Measurements from ENCODE around the gene TSEN54.

The TSEN54 gene

GRCh38 chr17:75480281-75480680 lies 36.0 kb upstream of the TSEN54 start:
- H3K27me3 ChIP-seq (ENCODE audit: insufficient read depth, low read length) = no peaks in the 10 kb centered on the region
- no peaks in the 10 kb centered on the region for H3K9me3 ChIP-seq (ENCODE audit: low read length)
- peaks cover 28% of the 10 kb centered on the region for H3K4me1 ChIP-seq (ENCODE audit: insufficient read depth, low read length)
- H3K36me3 ChIP-seq (ENCODE audit: insufficient read depth, low read length) = peaks cover 5% of the 10 kb centered on the region
- no peak overlapping the region for H3K4me3 ChIP-seq (ENCODE audit: low read length)
- H2AFZ ChIP-seq (ENCODE audit: low read depth, low read length) = no peak overlapping the region

- H3K27me3 ChIP-seq (ENCODE audit: insufficient read depth, low read length) = no peaks in the 10 kb centered on the region
- no peak overlapping the region for H2AFZ ChIP-seq (ENCODE audit: low read depth, low read length)
- H3K4me1 ChIP-seq (ENCODE audit: insufficient read depth, low read length) = peaks cover 16% of the 10 kb centered on the region
- H3K9me3 ChIP-seq (ENCODE audit: low read length) = no peaks in the 10 kb centered on the region
- no peak overlapping the region for H3K4me3 ChIP-seq (ENCODE audit: low read length)
- peaks cover 10% of the 10 kb centered on the region for H3K36me3 ChIP-seq (ENCODE audit: insufficient read depth, low read length)
Observed at GRCh38 chr17:75481194-75482068, 34.9 kb upstream of the TSEN54 start.

DNA sequence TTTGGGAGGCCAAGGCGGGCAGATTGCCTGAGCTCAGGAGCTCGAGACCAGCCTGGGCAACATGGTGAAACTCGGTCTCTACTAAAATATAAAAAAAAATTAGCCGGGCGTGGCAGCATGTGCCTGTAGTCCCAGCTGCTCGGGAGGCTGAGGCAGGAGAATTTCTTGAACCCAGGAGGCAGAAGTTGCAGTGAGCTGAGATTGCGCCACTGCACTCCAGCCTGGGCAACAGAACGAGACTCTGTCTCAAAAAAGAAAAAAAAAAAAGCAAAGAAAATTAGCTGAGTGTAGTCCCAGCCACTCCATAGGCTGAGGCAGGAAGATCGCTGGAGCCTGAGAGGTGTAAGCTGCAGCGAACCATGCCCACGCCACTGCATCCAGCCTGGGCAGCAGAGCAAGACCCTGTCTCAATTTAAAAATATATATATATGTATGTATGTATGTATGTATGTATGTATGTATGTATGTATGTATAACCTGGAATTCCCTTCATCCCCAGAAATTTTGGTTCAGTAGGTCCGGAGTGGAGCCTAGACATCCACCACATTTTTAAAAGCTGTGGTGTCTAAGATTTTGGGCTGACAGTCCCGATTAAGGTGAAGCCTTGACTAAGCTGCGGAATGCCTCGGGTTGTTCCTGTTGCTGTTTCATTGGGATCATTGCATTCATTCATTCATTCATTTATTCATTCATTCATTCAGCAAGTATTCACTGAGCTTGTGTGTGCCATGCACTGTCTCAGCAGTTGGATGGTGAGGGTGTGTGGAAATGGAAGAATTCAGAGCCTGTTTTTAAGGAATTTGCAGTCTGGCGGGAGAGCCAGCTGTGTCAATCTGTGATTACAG lies 34.0 kb upstream of the TSEN54 start:
- no peaks in the 10 kb centered on the region for H3K9me3 ChIP-seq (ENCODE audit: low read length)
- H2AFZ ChIP-seq (ENCODE audit: low read depth, low read length) = no peak overlapping the region
- H3K36me3 ChIP-seq (ENCODE audit: insufficient read depth, low read length) = peaks cover 17% of the 10 kb centered on the region
- no peak overlapping the region for H3K4me3 ChIP-seq (ENCODE audit: low read length)
- no peaks in the 10 kb centered on the region for H3K27me3 ChIP-seq (ENCODE audit: insufficient read depth, low read length)
- peaks cover 7% of the 10 kb centered on the region for H3K4me1 ChIP-seq (ENCODE audit: insufficient read depth, low read length)

DNA sequence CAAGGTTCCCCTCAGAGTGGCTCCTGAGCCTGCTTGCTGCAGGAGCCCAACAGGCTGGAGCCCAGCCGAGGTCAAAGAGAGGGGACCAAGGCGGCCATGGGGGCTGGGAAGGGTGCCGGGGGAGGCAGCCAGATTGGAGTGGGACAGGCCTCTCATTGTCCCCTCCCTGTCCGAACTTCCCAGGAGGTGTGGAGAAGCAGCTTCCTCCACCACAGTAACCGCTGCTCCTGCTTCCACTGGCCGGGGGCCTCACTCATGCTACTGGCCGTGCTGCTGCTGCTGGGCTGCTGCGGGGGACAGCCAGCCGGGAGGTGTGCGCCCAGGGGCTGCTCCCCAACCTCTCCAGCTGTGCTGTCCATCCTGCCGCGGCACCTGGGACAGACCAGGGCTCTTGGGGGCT lies 30.6 kb upstream of the TSEN54 start:
- H3K4me1 ChIP-seq (ENCODE audit: insufficient read depth, low read length) = no peaks in the 10 kb centered on the region
- H3K9me3 ChIP-seq (ENCODE audit: low read length) = no peaks in the 10 kb centered on the region
- H3K36me3 ChIP-seq (ENCODE audit: insufficient read depth, low read length) = peaks cover 21% of the 10 kb centered on the region
- H2AFZ ChIP-seq (ENCODE audit: low read depth, low read length) = no peak overlapping the region
- no peak overlapping the region for H3K4me3 ChIP-seq (ENCODE audit: low read length)
- no peaks in the 10 kb centered on the region for H3K27me3 ChIP-seq (ENCODE audit: insufficient read depth, low read length)

- Histone ChIP-seq H2AFZ (ENCODE audit: low read depth, low read length) (no peak overlapping the region), H3K27me3 (ENCODE audit: insufficient read depth, low read length) (no peaks in the 10 kb centered on the region), H3K4me3 (ENCODE audit: low read length) (no peak overlapping the region), H3K4me1 (ENCODE audit: insufficient read depth, low read length) (no peaks in the 10 kb centered on the region), H3K36me3 (ENCODE audit: insufficient read depth, low read length) (peaks cover 25% of the 10 kb centered on the region), H3K9me3 (ENCODE audit: low read length) (no peaks in the 10 kb centered on the region)
Observed at GRCh38 chr17:75486151-75486550, 30.2 kb upstream of the TSEN54 start.

DNA sequence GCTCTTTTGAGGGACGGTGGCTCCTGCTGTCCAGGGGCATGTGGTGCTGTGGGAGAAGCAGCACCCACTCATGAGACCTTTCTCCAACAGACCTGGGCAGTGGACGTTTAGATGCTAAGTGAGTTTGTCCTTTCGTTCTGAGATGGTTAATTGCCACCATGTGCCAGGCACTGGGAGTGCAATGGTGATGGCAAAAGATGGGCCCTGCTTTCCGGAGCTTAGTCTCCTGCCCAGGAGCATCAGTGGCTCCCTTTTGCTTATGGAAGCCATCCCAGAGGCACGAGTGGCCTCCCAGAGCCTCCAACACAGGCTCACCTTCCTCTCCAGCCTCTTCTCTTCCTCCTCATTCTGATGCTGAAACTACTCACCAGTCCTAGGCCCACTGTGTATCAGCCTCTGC lies 29.4 kb upstream of the TSEN54 start:
- Histone ChIP-seq H3K27me3 (ENCODE audit: insufficient read depth, low read length) (no peaks in the 10 kb centered on the region), H3K4me1 (ENCODE audit: insufficient read depth, low read length) (no peaks in the 10 kb centered on the region), H2AFZ (ENCODE audit: low read depth, low read length) (no peak overlapping the region), H3K4me3 (ENCODE audit: low read length) (no peak overlapping the region), H3K36me3 (ENCODE audit: insufficient read depth, low read length) (peaks cover 32% of the 10 kb centered on the region), H3K9me3 (ENCODE audit: low read length) (no peaks in the 10 kb centered on the region)

- no peak overlapping the region for H3K4me3 ChIP-seq (ENCODE audit: low read length)
- H3K9me3 ChIP-seq (ENCODE audit: low read length) = no peaks in the 10 kb centered on the region
- peaks cover 37% of the 10 kb centered on the region for H3K36me3 ChIP-seq (ENCODE audit: insufficient read depth, low read length)
- H2AFZ ChIP-seq (ENCODE audit: low read depth, low read length) = no peak overlapping the region
- no peaks in the 10 kb centered on the region for H3K4me1 ChIP-seq (ENCODE audit: insufficient read depth, low read length)
- H3K27me3 ChIP-seq (ENCODE audit: insufficient read depth, low read length) = no peaks in the 10 kb centered on the region
Observed at GRCh38 chr17:75487351-75488070, 28.8 kb upstream of the TSEN54 start.

DNA sequence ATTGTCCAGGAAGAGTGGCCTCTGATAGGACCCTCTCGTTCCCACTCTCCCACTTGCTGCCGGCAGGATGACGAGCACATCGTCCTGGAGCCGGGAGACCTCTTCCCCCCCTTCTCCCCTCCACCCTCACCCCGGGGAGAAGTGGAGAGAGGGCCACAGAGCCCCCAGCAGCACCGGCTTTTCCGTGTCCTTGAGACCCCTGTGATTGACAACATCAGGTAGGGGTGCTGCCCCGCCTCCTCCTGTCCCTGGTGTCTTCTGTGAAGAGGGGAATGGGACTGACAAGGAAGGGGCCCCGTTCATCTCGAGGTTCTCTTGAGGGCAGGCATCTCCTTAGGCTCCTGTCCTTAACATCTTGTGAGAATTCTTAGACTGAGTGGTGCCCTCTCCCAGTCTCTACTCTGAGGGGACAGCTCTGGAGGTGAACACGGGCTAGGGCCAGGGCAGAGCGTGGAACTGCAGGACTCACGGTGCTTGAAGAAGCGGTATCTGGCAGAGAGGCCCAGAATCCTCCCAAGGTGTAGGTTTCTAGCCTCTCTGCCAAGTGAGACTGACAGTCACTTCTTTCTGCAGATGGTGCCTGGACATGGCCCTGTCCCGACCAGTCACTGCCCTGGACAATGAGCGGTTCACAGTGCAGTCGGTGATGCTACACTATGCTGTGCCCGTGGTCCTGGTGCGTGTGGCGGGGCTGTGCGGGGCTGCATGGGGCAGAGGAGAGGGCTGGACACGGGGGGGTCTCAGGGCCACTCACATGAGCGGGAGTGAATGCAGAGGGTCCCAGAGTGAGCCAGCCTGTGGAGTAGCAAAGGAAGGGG lies 27.4 kb upstream of the TSEN54 start:
- no peaks in the 10 kb centered on the region for H3K27me3 ChIP-seq (ENCODE audit: insufficient read depth, low read length)
- H3K36me3 ChIP-seq (ENCODE audit: insufficient read depth, low read length) = peaks cover 51% of the 10 kb centered on the region
- H3K4me3 ChIP-seq (ENCODE audit: low read length) = no peak overlapping the region
- H3K4me1 ChIP-seq (ENCODE audit: insufficient read depth, low read length) = no peaks in the 10 kb centered on the region
- no peaks in the 10 kb centered on the region for H3K9me3 ChIP-seq (ENCODE audit: low read length)
- H2AFZ ChIP-seq (ENCODE audit: low read depth, low read length) = no peak overlapping the region

GRCh38 chr17:75489511-75489955 lies 26.8 kb upstream of the TSEN54 start:
- no peaks in the 10 kb centered on the region for H3K27me3 ChIP-seq (ENCODE audit: insufficient read depth, low read length)
- no peak overlapping the region for H3K4me3 ChIP-seq (ENCODE audit: low read length)
- no peaks in the 10 kb centered on the region for H3K4me1 ChIP-seq (ENCODE audit: insufficient read depth, low read length)
- H2AFZ ChIP-seq (ENCODE audit: low read depth, low read length) = no peak overlapping the region
- no peaks in the 10 kb centered on the region for H3K9me3 ChIP-seq (ENCODE audit: low read length)
- peaks cover 52% of the 10 kb centered on the region for H3K36me3 ChIP-seq (ENCODE audit: insufficient read depth, low read length)

DNA sequence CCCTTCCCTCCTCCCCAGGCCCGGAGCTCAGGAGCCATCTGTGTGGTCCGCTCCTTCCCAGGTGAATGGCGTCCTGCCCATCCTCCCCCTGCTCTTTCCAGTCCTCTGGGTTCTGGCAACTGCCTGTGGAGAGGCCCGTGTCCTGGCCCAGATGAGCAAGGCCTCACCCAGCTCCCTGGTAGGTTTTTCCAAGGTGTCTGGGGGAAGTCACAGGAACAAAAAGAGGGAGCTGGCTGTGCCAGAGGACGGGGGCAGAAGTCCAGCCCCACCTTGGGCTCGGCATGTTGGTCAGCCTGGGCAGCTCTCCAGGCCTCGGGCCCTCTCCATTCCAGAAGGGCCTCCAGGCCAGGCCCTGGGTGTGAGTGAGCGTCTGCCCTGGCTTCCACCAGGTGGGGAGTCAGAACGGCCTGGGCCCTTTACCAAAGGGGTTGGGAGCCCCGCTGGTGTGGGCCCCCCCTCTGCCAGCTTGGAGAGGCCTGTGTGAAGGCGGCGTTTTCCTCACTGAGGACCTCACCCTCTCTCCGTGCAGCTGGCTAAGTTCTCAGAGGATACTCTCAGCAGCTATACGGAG lies 26.1 kb upstream of the TSEN54 start:
- H2AFZ ChIP-seq (ENCODE audit: low read depth, low read length) = no peak overlapping the region
- peaks cover 55% of the 10 kb centered on the region for H3K36me3 ChIP-seq (ENCODE audit: insufficient read depth, low read length)
- no peak overlapping the region for H3K4me3 ChIP-seq (ENCODE audit: low read length)
- H3K4me1 ChIP-seq (ENCODE audit: insufficient read depth, low read length) = no peaks in the 10 kb centered on the region
- no peaks in the 10 kb centered on the region for H3K27me3 ChIP-seq (ENCODE audit: insufficient read depth, low read length)
- H3K9me3 ChIP-seq (ENCODE audit: low read length) = no peaks in the 10 kb centered on the region

GRCh38 chr17:75490953-75491649 lies 25.2 kb upstream of the TSEN54 start:
- H3K4me3 ChIP-seq (ENCODE audit: low read length) = no peak overlapping the region
- H3K27me3 ChIP-seq (ENCODE audit: insufficient read depth, low read length) = no peaks in the 10 kb centered on the region
- peaks cover 61% of the 10 kb centered on the region for H3K36me3 ChIP-seq (ENCODE audit: insufficient read depth, low read length)
- H3K4me1 ChIP-seq (ENCODE audit: insufficient read depth, low read length) = no peaks in the 10 kb centered on the region
- H2AFZ ChIP-seq (ENCODE audit: low read depth, low read length) = no peak overlapping the region
- no peaks in the 10 kb centered on the region for H3K9me3 ChIP-seq (ENCODE audit: low read length)
